Measurements from ENCODE around the gene C10orf90.

C10orf90 gene

GRCh38 chr10:126475074-126475691 lies 195.3 kb downstream of the C10orf90 start:
- DNase-seq (ENCODE audit: low read depth in 1 of 2, low spot score in 1 of 2), result no peak

DNA sequence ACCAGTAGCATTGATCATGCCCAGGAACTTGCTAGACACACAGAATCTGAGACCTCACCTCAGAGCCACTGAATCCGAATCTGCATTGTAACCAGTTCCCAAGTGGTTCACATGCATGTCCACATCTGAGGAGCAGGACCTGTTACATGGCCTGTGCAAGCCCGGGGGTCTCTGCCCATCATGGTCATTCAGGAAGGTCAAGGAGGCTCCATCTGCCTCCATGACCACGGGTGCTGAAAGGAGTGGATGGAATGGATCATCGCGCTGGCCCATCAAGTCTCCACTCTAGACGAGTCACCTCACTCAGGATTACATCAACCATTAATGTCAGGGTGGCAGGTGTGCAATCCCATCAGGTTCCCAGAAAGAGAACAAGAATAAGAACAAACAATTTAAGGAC lies 196.5 kb downstream of the C10orf90 start:
- no peak for DNase-seq (ENCODE audit: low read depth in 1 of 2, low spot score in 1 of 2)
- no peak overlapping the region for H3K4me3 ChIP-seq (replicated peaks; ENCODE audit: insufficient read depth, low read length)
- H3K27me3 ChIP-seq (ENCODE audit: insufficient read depth, poor library complexity, severe bottlenecking), result no peaks in the 10 kb centered on the region
- H3K27ac ChIP-seq (replicated peaks), result no peak overlapping the region
- no peak for TF ChIP-seq GABPA (IDR thresholded peaks at IDR 0.05; ENCODE audit: low read depth)
- no peak for TF ChIP-seq SPI1 (IDR thresholded peaks at IDR 0.05; ENCODE audit: borderline replicate concordance, low read depth)
- no peak for TF ChIP-seq POLR2AphosphoS5 (IDR thresholded peaks at IDR 0.05; ENCODE audit: low read depth)
- TF ChIP-seq CTCF (IDR thresholded peaks at IDR 0.05; ENCODE audit: insufficient read depth, low read length), result no peak
- no peak for TF ChIP-seq REST (IDR thresholded peaks at IDR 0.05; ENCODE audit: insufficient replicate concordance, low read depth)

More at GRCh38 chr10:126475074-126475691, 195.3 kb downstream of the C10orf90 start:
- TF ChIP-seq SPI1 (IDR thresholded peaks at IDR 0.05; ENCODE audit: borderline replicate concordance, low read depth) (no peak), CTCF (IDR thresholded peaks at IDR 0.05; ENCODE audit: insufficient read depth, low read length) (no peak), POLR2AphosphoS5 (IDR thresholded peaks at IDR 0.05; ENCODE audit: low read depth) (no peak), REST (IDR thresholded peaks at IDR 0.05; ENCODE audit: insufficient replicate concordance, low read depth) (no peak), GABPA (IDR thresholded peaks at IDR 0.05; ENCODE audit: low read depth) (no peak)
- H3K27me3 ChIP-seq (ENCODE audit: insufficient read depth, poor library complexity, severe bottlenecking), result no peaks in the 10 kb centered on the region
- H3K27ac ChIP-seq (replicated peaks), result no peak overlapping the region
- H3K4me3 ChIP-seq (replicated peaks; ENCODE audit: insufficient read depth, low read length), result no peak overlapping the region

DNA sequence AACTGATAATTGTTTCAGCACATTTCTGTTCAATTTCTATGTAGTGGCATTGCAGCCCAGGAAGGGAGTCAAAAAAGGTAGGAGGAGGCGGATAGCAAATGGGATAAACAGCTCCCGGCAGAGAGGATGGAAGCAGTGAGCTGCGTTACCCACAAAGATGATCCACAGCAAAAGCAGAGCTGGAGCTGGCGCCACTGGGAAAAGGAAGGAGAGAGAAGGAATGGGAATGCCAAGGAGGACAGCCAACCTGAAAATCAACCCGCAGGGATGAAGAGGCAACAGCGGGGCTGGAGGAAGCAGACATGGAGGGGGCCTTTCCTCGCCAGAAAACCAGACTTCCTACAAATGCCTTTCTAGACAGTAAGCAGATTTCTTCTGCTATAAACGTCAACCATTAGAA lies 199.5 kb downstream of the C10orf90 start:
- DNase-seq (ENCODE audit: low read depth in 1 of 2, low spot score in 1 of 2), result no peak

More for the DNA sequence above, 199.5 kb downstream of the C10orf90 start:
- Histone ChIP-seq H3K27me3 (ENCODE audit: insufficient read depth, poor library complexity, severe bottlenecking) (no peaks in the 10 kb centered on the region), H3K27ac (replicated peaks) (no peak overlapping the region), H3K4me3 (replicated peaks; ENCODE audit: insufficient read depth, low read length) (no peak overlapping the region)
- no peak for TF ChIP-seq POLR2AphosphoS5 (IDR thresholded peaks at IDR 0.05; ENCODE audit: low read depth)
- TF ChIP-seq SPI1 (IDR thresholded peaks at IDR 0.05; ENCODE audit: borderline replicate concordance, low read depth), result no peak
- TF ChIP-seq GABPA (IDR thresholded peaks at IDR 0.05; ENCODE audit: low read depth), result no peak
- TF ChIP-seq CTCF (IDR thresholded peaks at IDR 0.05; ENCODE audit: insufficient read depth, low read length), result no peak
- no peak for TF ChIP-seq REST (IDR thresholded peaks at IDR 0.05; ENCODE audit: insufficient replicate concordance, low read depth)

Measured in HL-60 (cell line).